ENCODE results near the gene KIF18A. TPM values are rescaled to one million over a fixed set of nuclear protein-coding genes. Genes with fewer than 3 reads are reported as not detected.

Gene KIF18A
- total and polyA plus RNA-seq, 10 donors = 0.54 to 6.6 (median 1.9) TPM

GRCh38 chr11:28011813-28012212 lies 96.1 kb downstream of the KIF18A start:
- Histone ChIP-seq H3K27ac (no peak overlapping the region), H3K36me3 (no peaks in the 10 kb centered on the region), H3K9me3 (no peaks in the 10 kb centered on the region), H3K27me3 (replicated peaks in 1 of 7) (no peaks in the 10 kb centered on the region), H3K4me1 (no peaks in the 10 kb centered on the region), H3K4me3 (no peak overlapping the region)
- intact Hi-C loops (cut with DNase I; ENCODE audit: low total_unique reads) = no loop called here
- TF ChIP-seq POLR2AphosphoS5 (IDR thresholded peaks at IDR 0.05) (no peak), POLR2A (IDR thresholded peaks at IDR 0.05) (no peak), CTCF (IDR thresholded peaks at IDR 0.05 in 8 of 11, conservative IDR thresholded peaks at IDR 0.05 in 3 of 11) (no peak)
- WGBS, 5 donors = 78 to 84% (median 80%) methylated on average over 4 of the region's 4 CpGs
- DNase-seq = no peak

DNA sequence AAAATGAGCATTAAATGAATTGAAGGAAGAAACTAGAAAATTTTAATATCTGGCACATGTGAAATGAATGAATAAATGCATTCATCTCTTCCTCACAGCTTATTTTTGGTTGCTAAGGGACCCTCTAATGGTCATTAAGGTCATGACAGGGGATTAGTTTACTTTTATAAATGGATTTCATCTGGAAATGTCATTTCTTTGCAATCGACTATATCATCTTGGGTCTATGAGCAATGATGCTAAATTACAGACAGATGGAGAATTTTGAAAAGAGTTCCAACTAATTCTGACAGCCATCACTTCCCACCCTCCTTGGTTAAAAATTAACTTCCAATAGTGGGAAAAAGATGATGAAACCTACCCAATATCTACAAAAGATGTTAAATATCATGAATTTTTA lies 98.0 kb downstream of the KIF18A start:
- H3K9me3 ChIP-seq = peaks cover 0 to 5% (median 0%) of the 10 kb centered on the region in 8 donors
- H3K4me1 ChIP-seq = no peaks in the 10 kb centered on the region
- intact Hi-C loops (cut with DNase I; ENCODE audit: low total_unique reads) = no loop called here
- DNase-seq = no peak
- TF ChIP-seq POLR2A (IDR thresholded peaks at IDR 0.05) (no peak), POLR2AphosphoS5 (IDR thresholded peaks at IDR 0.05) (no peak), CTCF (IDR thresholded peaks at IDR 0.05 in 8 of 11, conservative IDR thresholded peaks at IDR 0.05 in 3 of 11) (no peak)
- H3K27ac ChIP-seq = no peak overlapping the region
- no peak overlapping the region for H3K4me3 ChIP-seq
- 84 to 90% (median 88%) methylated on average over 1 of the region's 1 CpG for WGBS, 5 donors
- no peaks in the 10 kb centered on the region for H3K36me3 ChIP-seq
- no peaks in the 10 kb centered on the region for H3K27me3 ChIP-seq (replicated peaks in 1 of 7)

DNA sequence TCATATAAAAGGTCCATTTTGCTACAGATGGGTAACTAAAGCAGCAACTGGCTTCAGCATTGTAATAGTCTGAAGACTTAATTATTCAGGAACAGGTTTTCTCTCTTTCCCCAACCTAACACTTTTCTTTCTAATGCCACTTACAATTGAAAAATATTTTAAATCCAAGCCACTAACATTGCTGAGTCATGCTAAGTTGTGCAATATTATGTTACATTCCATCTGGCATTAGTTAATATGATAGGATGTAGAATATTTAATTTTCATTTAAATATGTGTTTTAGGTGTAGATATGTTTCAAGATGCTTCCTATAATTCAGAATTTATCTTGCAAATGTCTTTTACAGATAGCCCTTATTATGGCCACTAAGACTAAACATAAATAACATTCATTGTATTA lies 98.6 kb downstream of the KIF18A start:
- intact Hi-C loops (cut with DNase I; ENCODE audit: low total_unique reads) = no loop called here
- H3K36me3 ChIP-seq = no peaks in the 10 kb centered on the region
- no peak for DNase-seq

GRCh38 chr11:28003615-28004014 lies 104.3 kb downstream of the KIF18A start:
- Histone ChIP-seq H3K36me3 (no peaks in the 10 kb centered on the region), H3K27ac (no peak overlapping the region), H3K4me3 (no peak overlapping the region), H3K9me3 (peaks cover 0 to 65% (median 57%) of the 10 kb centered on the region in 8 donors), H3K4me1 (no peaks in the 10 kb centered on the region), H3K27me3 (replicated peaks in 1 of 7) (no peaks in the 10 kb centered on the region)
- TF ChIP-seq POLR2AphosphoS5 (IDR thresholded peaks at IDR 0.05) (no peak), POLR2A (IDR thresholded peaks at IDR 0.05) (no peak), CTCF (IDR thresholded peaks at IDR 0.05 in 8 of 11, conservative IDR thresholded peaks at IDR 0.05 in 3 of 11) (no peak)
- no peak for DNase-seq
- intact Hi-C loops (cut with DNase I; ENCODE audit: low total_unique reads) = no loop called here

More for the DNA sequence above, 98.6 kb downstream of the KIF18A start:
- Histone ChIP-seq H3K27me3 (replicated peaks in 1 of 7) (no peaks in the 10 kb centered on the region), H3K4me1 (no peaks in the 10 kb centered on the region), H3K27ac (no peak overlapping the region), H3K9me3 (peaks cover 0 to 8% (median 3%) of the 10 kb centered on the region in 8 donors), H3K4me3 (no peak overlapping the region)
- TF ChIP-seq POLR2AphosphoS5 (IDR thresholded peaks at IDR 0.05) = no peak
- no peak for TF ChIP-seq CTCF (IDR thresholded peaks at IDR 0.05 in 8 of 11, conservative IDR thresholded peaks at IDR 0.05 in 3 of 11)
- no peak for TF ChIP-seq POLR2A (IDR thresholded peaks at IDR 0.05)
